SK-N-SH (cell line): ENCODE measurements around the gene EXOC2. TPM values are rescaled to one million over a fixed set of nuclear protein-coding genes. Genes with fewer than 3 reads are reported as not detected.

Experiments used
- CTCF ChIA-PET: fragments of 300-600, 350-600 bp; formaldehyde crosslinking; extraction: SDS; loops from one replicate; lab custom pipeline; 2021; lab: Yijun Ruan, JAX
- POLR2A ChIA-PET: fragments of 350-600 bp; sonication (Branson Sonifier 250); formaldehyde crosslinking; extraction: SDS; loops from one replicate; lab custom pipeline; 2020; ENCODE audit warnings: antibody characterized with exemption, inconsistent platforms; lab: Yijun Ruan, JAX
- DNase-seq: peaks from one replicate; pipeline ENCODE4 v3.0.0; 2012
- H2AFZ ChIP-seq: fragments of 200-600 bp; sonication (generic); 2 replicates; pipeline ENCODE4 v1.8.1; 2016; ENCODE audit warnings: antibody characterized with exemption, mild to moderate bottlenecking, low read depth
- H3F3A ChIP-seq: fragments of 200-600 bp; sonication (generic); replicated peaks from 2 replicates; pipeline ENCODE3; 2016; ENCODE audit warnings: antibody characterized with exemption, mild to moderate bottlenecking; ENCODE audit not compliant: insufficient read depth
- H3K27ac ChIP-seq, 2 experiments: fragments of 200-500 bp in 1 of 2; fragments of 200-600 bp in 1 of 2; sonication (Bioruptor generic) in 1 of 2; sonication (generic), shearing (Covaris generic) in 1 of 2; 2 replicates each; pipeline versions ENCODE4 v1.5.1 to v1.6.1; 2014 to 2016; ENCODE audit warnings: low read depth in 2 of 2, inconsistent platforms in 1 of 2, low read length in 1 of 2, mild to moderate bottlenecking in 1 of 2, mixed read lengths in 1 of 2
- H3K27me3 ChIP-seq: fragments of 200-600 bp; sonication (generic), shearing (Covaris generic); 2 replicates; pipeline ENCODE4 v1.6.1; 2016; ENCODE audit warnings: mixed run types; ENCODE audit not compliant: insufficient read depth
- H3K36me3 ChIP-seq, 2 experiments: fragments of 200-500 bp in 1 of 2; fragments of 200-600 bp in 1 of 2; sonication (Bioruptor generic) in 1 of 2; sonication (generic) in 1 of 2; replicated peaks in 1 of 2; 2 replicates each; pipeline versions ENCODE3 to v1.5.1; 2014 to 2016; ENCODE audit warnings: low read length in 1 of 2, mild to moderate bottlenecking in 1 of 2; ENCODE audit not compliant: insufficient read depth in 2 of 2, control insufficient read depth in 1 of 2
- H3K4me1 ChIP-seq, 2 experiments: fragments of 200-500 bp in 1 of 2; fragments of 200-600 bp in 1 of 2; sonication (Bioruptor generic) in 1 of 2; sonication (generic), shearing (Covaris generic) in 1 of 2; 2 replicates each; pipeline versions ENCODE4 v1.5.1 to v1.6.1; 2014 to 2016; ENCODE audit warnings: low read depth in 1 of 2, low read length in 1 of 2, mixed run types in 1 of 2; ENCODE audit not compliant: insufficient read depth in 2 of 2, control insufficient read depth in 1 of 2
- H3K4me2 ChIP-seq: fragments of 200-600 bp; sonication (generic), shearing (Covaris generic); 2 replicates; pipeline ENCODE4 v1.6.1; 2017; ENCODE audit warnings: mixed run types
- H3K4me3 ChIP-seq, 2 experiments: fragments of 200-500 bp in 1 of 2; fragments of 200-600 bp in 1 of 2; sonication (Bioruptor generic) in 1 of 2; sonication (generic), shearing (Covaris generic) in 1 of 2; 2 replicates each; pipeline versions ENCODE4 v1.5.1 to v1.8.1; 2014 to 2016; ENCODE audit warnings: low read depth in 2 of 2, inconsistent platforms in 1 of 2, low read length in 1 of 2, mild to moderate bottlenecking in 1 of 2, mixed read lengths in 1 of 2, moderate library complexity in 1 of 2
- H3K79me2 ChIP-seq: fragments of 200-600 bp; sonication (generic); 2 replicates; pipeline ENCODE4 v1.8.1; 2017; ENCODE audit warnings: mild to moderate bottlenecking; ENCODE audit not compliant: insufficient read depth
- H3K9ac ChIP-seq: fragments of 200-600 bp; sonication (generic); 2 replicates; pipeline ENCODE4 v1.6.1; 2017; ENCODE audit warnings: mixed run types
- H3K9me2 ChIP-seq: fragments of 200-600 bp; sonication (generic); 2 replicates; pipeline ENCODE4 v1.6.1; 2017; ENCODE audit warnings: mixed run types
- H3K9me3 ChIP-seq: fragments of 200-600 bp; sonication (generic); 2 replicates; pipeline ENCODE4 v1.6.1; 2017; ENCODE audit warnings: mixed run types, mild to moderate bottlenecking, moderate library complexity
- H4K20me1 ChIP-seq: fragments of 200-600 bp; sonication (generic); 2 replicates; pipeline ENCODE4 v1.6.1; 2017; ENCODE audit warnings: mild to moderate bottlenecking, mixed run types; ENCODE audit not compliant: insufficient read depth
- CHD2 ChIP-seq: fragments of 150-350 bp; IDR thresholded peaks from 2 replicates; pipeline ENCODE4 v1.6.1; 2018; ENCODE audit warnings: low read length; ENCODE audit not compliant: partially characterized antibody
- CTCF ChIP-seq: fragments of 200-600 bp; sonication (generic); IDR thresholded peaks from 2 replicates; pipeline ENCODE4 v1.6.1; 2017; ENCODE audit warnings: antibody characterized with exemption, mild to moderate bottlenecking, moderate library complexity
- EP300 ChIP-seq, 2 experiments: IDR thresholded peaks; 2 replicates each; pipeline versions ENCODE4 v1.4.0 to v1.6.1; 2012; ENCODE audit warnings: borderline replicate concordance in 1 of 2, low read depth in 1 of 2, low read length in 1 of 2
- EZH2phosphoT487 ChIP-seq: fragments of 200-600 bp; sonication (generic); IDR thresholded peaks from 2 replicates; pipeline ENCODE4 v1.6.1; 2017; ENCODE audit warnings: low read depth, mixed run types, mild to moderate bottlenecking, antibody characterized with exemption, moderate library complexity, borderline replicate concordance
- FOXM1 ChIP-seq: IDR thresholded peaks from 2 replicates; pipeline ENCODE4 v1.4.0; 2012; ENCODE audit warnings: low read depth, mild to moderate bottlenecking
- GATA2 ChIP-seq: sonication (generic); formaldehyde crosslinking; IDR thresholded peaks from 2 replicates; pipeline ENCODE4 v1.5.0; 2020; ENCODE audit warnings: mild to moderate bottlenecking, missing genetic modification reagents
- IRF3 ChIP-seq: fragments of 150-350 bp; IDR thresholded peaks from 2 replicates; pipeline ENCODE4 v1.6.1; 2016; ENCODE audit warnings: mild to moderate bottlenecking, low read depth, low read length
- JUND ChIP-seq: IDR thresholded peaks from 2 replicates; pipeline ENCODE4 v1.4.0; 2012
- MAX ChIP-seq: IDR thresholded peaks from 2 replicates; pipeline ENCODE4 v1.4.0; 2012; ENCODE audit warnings: low read depth
- MEF2A ChIP-seq: IDR thresholded peaks from 2 replicates; pipeline ENCODE4 v1.4.0; 2012; ENCODE audit warnings: low read depth, borderline replicate concordance
- MXI1 ChIP-seq: IDR thresholded peaks from 2 replicates; pipeline ENCODE4 v1.6.1; 2012; ENCODE audit warnings: mild to moderate bottlenecking, low read depth, low read length, improper control_type of control experiment
- NFIC ChIP-seq: IDR thresholded peaks from 2 replicates; pipeline ENCODE4 v1.4.0; 2012; ENCODE audit warnings: borderline replicate concordance
- NRF1 ChIP-seq: IDR thresholded peaks from 2 replicates; pipeline ENCODE4 v1.6.1; 2012; ENCODE audit warnings: low read depth, mild to moderate bottlenecking, low read length
- POLR2AphosphoS5 ChIP-seq: IDR thresholded peaks from 2 replicates; pipeline ENCODE4 v1.6.1; 2012; ENCODE audit warnings: low read depth, low read length
- RAD21 ChIP-seq: IDR thresholded peaks from 2 replicates; pipeline ENCODE4 v1.6.1; 2012; ENCODE audit warnings: mild to moderate bottlenecking, low read length
- RFX5 ChIP-seq: IDR thresholded peaks from 2 replicates; pipeline ENCODE4 v1.6.1; 2012; ENCODE audit warnings: mild to moderate bottlenecking, improper control_type of control experiment, low read length
- RXRA ChIP-seq: IDR thresholded peaks from 2 replicates; pipeline ENCODE4 v1.4.0; 2012; ENCODE audit warnings: low read depth, mild to moderate bottlenecking, borderline replicate concordance
- TCF12 ChIP-seq: IDR thresholded peaks from 2 replicates; pipeline ENCODE4 v1.4.0; 2012
- TEAD4 ChIP-seq: IDR thresholded peaks from 2 replicates; pipeline ENCODE4 v1.4.0; 2012; ENCODE audit warnings: mild to moderate bottlenecking, borderline replicate concordance; ENCODE audit not compliant: insufficient read depth
- USF2 ChIP-seq: fragments of 150-350 bp; IDR thresholded peaks from 2 replicates; pipeline ENCODE4 v1.6.1; 2017; ENCODE audit warnings: antibody characterized with exemption, low read length, low read depth, borderline replicate concordance
- YY1 ChIP-seq: IDR thresholded peaks from 2 replicates; pipeline ENCODE4 v1.4.0; 2012; ENCODE audit warnings: low read depth, mild to moderate bottlenecking
- ZBTB33 ChIP-seq: IDR thresholded peaks from 2 replicates; pipeline ENCODE4 v1.4.0; 2012; ENCODE audit warnings: low read depth, borderline replicate concordance
- WGBS: methylation state at CpG from one replicate; pipeline ENCODE4 v1.1.6; 2017; ENCODE audit warnings: low lambda C conversion rate; 5-methylcytosine and 5-hydroxymethylcytosine counted together
- polyA plus RNA-seq, 3 experiments: library from polyadenylated mRNA; depleted of rRNA; stranded (reverse); fragments of >200 nt; gene quantifications; 2 replicates each; pipeline ENCODE4 v1.2.3, GENCODE V29; 2012

Gene EXOC2
- polyA plus RNA-seq, 1 of the 3 experiments (the other 2 are of a cell fraction): 10.6 TPM

GRCh38 chr6:599576-600448, 93.1 kb downstream of the EXOC2 start:
- no peaks in the 10 kb centered on the region for H3F3A ChIP-seq
- TF ChIP-seq MAX (no peak), RXRA (no peak), NFIC (no peak), GATA2 (CRISPR knock-in tag) (no peak), JUND (no peak), MEF2A (no peak)
- no peaks in the 10 kb centered on the region for H3K27me3 ChIP-seq
- no peak overlapping the region for H3K4me3 ChIP-seq
- 0 out of 2 replicates have a peak, but pooled peaks cover 4% of the 10 kb centered on the region for H3K9me2 ChIP-seq
- H3K4me1 ChIP-seq: no peaks in the 10 kb centered on the region; a peak in 1 of 4 replicates
- H3K36me3 ChIP-seq: peaks cover 14 to 15% of the 10 kb centered on the region in 2 experiments
- no peaks in the 10 kb centered on the region; the same call in 1 of the 2 replicates for H3K9me3 ChIP-seq
- no peak for DNase-seq
- no peak overlapping the region for H2AFZ ChIP-seq
- no peaks in the 10 kb centered on the region for H4K20me1 ChIP-seq
- no peak overlapping the region for H3K9ac ChIP-seq
- 94% methylated on average over 7 of the region's 7 CpGs for WGBS
- H3K4me2 ChIP-seq: no peak overlapping the region
- ChIA-PET CTCF (no interaction called here), POLR2A (no interaction called here)
- no peak overlapping the region for H3K27ac ChIP-seq
- no peaks in the 10 kb centered on the region for H3K79me2 ChIP-seq

GRCh38 chr6:593907-594212, 99.1 kb downstream of the EXOC2 start:
- ChIA-PET CTCF (interaction anchor here (0.9 to 5.7 kb wide), 21 partner anchors 10 to 843 kb away, joined by 3 to 44 read pairs (median 7); no protein-coding TSS in a partner anchor), POLR2A (no interaction called here)
- H3K4me2 ChIP-seq: no peak overlapping the region
- no peaks in the 10 kb centered on the region for H3F3A ChIP-seq
- no peaks in the 10 kb centered on the region for H3K79me2 ChIP-seq
- no peaks in the 10 kb centered on the region for H4K20me1 ChIP-seq
- no peak overlapping the region for H3K9ac ChIP-seq
- H3K27me3 ChIP-seq: no peaks in the 10 kb centered on the region
- WGBS: 60% methylated on average over 2 of the region's 2 CpGs
- peaks cover 7 to 36% of the 10 kb centered on the region in 2 experiments for H3K36me3 ChIP-seq
- no peaks in the 10 kb centered on the region for H3K4me1 ChIP-seq
- no peaks in the 10 kb centered on the region for H3K9me2 ChIP-seq
- no peak overlapping the region for H2AFZ ChIP-seq
- H3K4me3 ChIP-seq: no peak overlapping the region
- no peaks in the 10 kb centered on the region for H3K9me3 ChIP-seq
- DNase-seq: no peak
- no peak overlapping the region for H3K27ac ChIP-seq
- TF ChIP-seq USF2 (no peak), RFX5 (no peak), MXI1 (no peak), FOXM1 (no peak), YY1 (no peak), IRF3 (no peak), POLR2AphosphoS5 (no peak), RAD21 (no peak), TEAD4 (no peak), NFIC (no peak), EZH2phosphoT487 (no peak), CTCF (no peak), ZBTB33 (no peak), NRF1 (no peak), CHD2 (no peak), RXRA (no peak), TCF12 (no peak), EP300 (IDR thresholded peaks at IDR 0.05; ENCODE audit: borderline replicate concordance in 1 of 2, low read depth in 1 of 2, low read length in 1 of 2) (no peak)
